Tibial artery (tissue), 4 donors: Measurements from ENCODE around the gene MYO1H.

Source experiments
- DNase-seq, 2 donors: peaks; one replicate each; pipeline ENCODE4 v3.0.0-alpha.2; 2019
- H3K27ac ChIP-seq, 2 donors: fragments of 200-600 bp; sonication (generic) in 1 of 2; 1 replicate in 1 of 2; 2 replicates in 1 of 2; pipeline ENCODE4 v1.5.1; 2018 to 2019; ENCODE audit warnings: mild to moderate bottlenecking in 1 of 2
- H3K27me3 ChIP-seq, 2 donors: fragments of 200-600 bp; sonication (generic) in 1 of 2; one replicate each; pipeline versions ENCODE4 v1.5.1 to v1.6.0; 2016 to 2019
- H3K36me3 ChIP-seq, 3 donors: fragments of 200-600 bp; sonication (generic) in 2 of 3; one replicate each; pipeline ENCODE4 v1.5.1; 2016 to 2019; ENCODE audit warnings: mild to moderate bottlenecking in 2 of 3
- H3K4me1 ChIP-seq, 4 donors: fragments of 200-600 bp; sonication (generic) in 2 of 4; 1 replicate in 3 of 4; 2 replicates in 1 of 4; pipeline ENCODE4 v1.5.1; 2016 to 2019
- H3K4me3 ChIP-seq, 2 donors: fragments of 200-600 bp; sonication (generic) in 1 of 2; 1 replicate in 1 of 2; 2 replicates in 1 of 2; pipeline ENCODE4 v1.5.1; 2018 to 2019; ENCODE audit warnings: mild to moderate bottlenecking in 2 of 2
- H3K9me3 ChIP-seq, 3 donors: fragments of 200-600 bp; sonication (generic) in 1 of 3; one replicate each; pipeline ENCODE4 v1.5.1; 2016 to 2019
- CTCF ChIP-seq, 2 experiments: fragments of 200-600 bp in 1 of 2; fragments of 450-650 bp in 1 of 2; IDR thresholded peaks; one replicate each; pipeline ENCODE4 v1.5.1; 2017 to 2019; ENCODE audit warnings: antibody characterized with exemption in 2 of 2, mild to moderate bottlenecking in 1 of 2, moderate library complexity in 1 of 2
- intact Hi-C: fragments of 100-400 bp; cut with DNase I; formaldehyde crosslinking; loops from one replicate; pipeline ENCODE4 v1.15.0; 2023; ENCODE audit warnings: low total_unique reads

Gene MYO1H

GRCh38 chr12:109369831-109370230 lies 22.1 kb downstream of the MYO1H start:
- no peaks in the 10 kb centered on the region for H3K4me1 ChIP-seq
- no peak overlapping the region for H3K27ac ChIP-seq
- TF ChIP-seq CTCF (IDR thresholded peaks at IDR 0.05): no peak
- no peak for DNase-seq
- H3K9me3 ChIP-seq: no peaks in the 10 kb centered on the region
- no peaks in the 10 kb centered on the region for H3K36me3 ChIP-seq
- no peak overlapping the region for H3K4me3 ChIP-seq
- intact Hi-C loops: no loop called here
- H3K27me3 ChIP-seq: peaks cover 0 to 3% of the 10 kb centered on the region in 2 donors

GRCh38 chr12:109377139-109377685 lies 29.5 kb downstream of the MYO1H start:
- TF ChIP-seq CTCF (IDR thresholded peaks at IDR 0.05): no peak
- H3K9me3 ChIP-seq: no peaks in the 10 kb centered on the region
- peaks cover 0 to 5% of the 10 kb centered on the region in 2 donors for H3K27me3 ChIP-seq
- no peak overlapping the region for H3K4me3 ChIP-seq
- H3K27ac ChIP-seq: no peak overlapping the region
- intact Hi-C loops: no loop called here
- no peak for DNase-seq
- H3K36me3 ChIP-seq: no peaks in the 10 kb centered on the region
- no peaks in the 10 kb centered on the region for H3K4me1 ChIP-seq

GRCh38 chr12:109378569-109378968 lies 30.9 kb downstream of the MYO1H start:
- TF ChIP-seq CTCF (IDR thresholded peaks at IDR 0.05): no peak
- H3K36me3 ChIP-seq: no peaks in the 10 kb centered on the region
- DNase-seq: no peak
- no peaks in the 10 kb centered on the region for H3K4me1 ChIP-seq
- H3K4me3 ChIP-seq: no peak overlapping the region
- intact Hi-C loops: no loop called here
- no peak overlapping the region for H3K27ac ChIP-seq
- H3K27me3 ChIP-seq: peaks cover 0 to 6% of the 10 kb centered on the region in 2 donors
- H3K9me3 ChIP-seq: no peaks in the 10 kb centered on the region

- Histone ChIP-seq H3K4me3 (no peak overlapping the region), H3K27me3 (peaks cover 0 to 6% of the 10 kb centered on the region in 2 donors), H3K27ac (no peak overlapping the region), H3K36me3 (no peaks in the 10 kb centered on the region), H3K9me3 (no peaks in the 10 kb centered on the region), H3K4me1 (no peaks in the 10 kb centered on the region)
- TF ChIP-seq CTCF (IDR thresholded peaks at IDR 0.05): no peak
- intact Hi-C loops: loop anchor here (10.0 kb wide), 1 partner anchor 117 kb away; no protein-coding TSS in a partner anchor
- no peak for DNase-seq
Observed at GRCh38 chr12:109382031-109382430, 34.3 kb downstream of the MYO1H start.

- Histone ChIP-seq H3K4me1 (no peaks in the 10 kb centered on the region), H3K4me3 (no peak overlapping the region), H3K27me3 (peaks cover 0 to 6% of the 10 kb centered on the region in 2 donors), H3K9me3 (peaks cover 0 to 6% (median 5%) of the 10 kb centered on the region in 3 donors), H3K36me3 (no peaks in the 10 kb centered on the region), H3K27ac (no peak overlapping the region)
- TF ChIP-seq CTCF (IDR thresholded peaks at IDR 0.05): no peak
- no peak for DNase-seq
- intact Hi-C loops: loop anchor here (10.0 kb wide), 1 partner anchor 118 kb away; no protein-coding TSS in a partner anchor
Observed at GRCh38 chr12:109383240-109383639, 35.5 kb downstream of the MYO1H start.
